ENCODE results near the gene TP73. TPM values are rescaled to one million over a fixed set of nuclear protein-coding genes. Genes with fewer than 3 reads are reported as not detected.

TP73 gene
- total and polyA plus RNA-seq, 7 donors = under 0.01 to 0.13 (median 0.01) TPM; not detected in 4

- TF ChIP-seq, protein P1, sequence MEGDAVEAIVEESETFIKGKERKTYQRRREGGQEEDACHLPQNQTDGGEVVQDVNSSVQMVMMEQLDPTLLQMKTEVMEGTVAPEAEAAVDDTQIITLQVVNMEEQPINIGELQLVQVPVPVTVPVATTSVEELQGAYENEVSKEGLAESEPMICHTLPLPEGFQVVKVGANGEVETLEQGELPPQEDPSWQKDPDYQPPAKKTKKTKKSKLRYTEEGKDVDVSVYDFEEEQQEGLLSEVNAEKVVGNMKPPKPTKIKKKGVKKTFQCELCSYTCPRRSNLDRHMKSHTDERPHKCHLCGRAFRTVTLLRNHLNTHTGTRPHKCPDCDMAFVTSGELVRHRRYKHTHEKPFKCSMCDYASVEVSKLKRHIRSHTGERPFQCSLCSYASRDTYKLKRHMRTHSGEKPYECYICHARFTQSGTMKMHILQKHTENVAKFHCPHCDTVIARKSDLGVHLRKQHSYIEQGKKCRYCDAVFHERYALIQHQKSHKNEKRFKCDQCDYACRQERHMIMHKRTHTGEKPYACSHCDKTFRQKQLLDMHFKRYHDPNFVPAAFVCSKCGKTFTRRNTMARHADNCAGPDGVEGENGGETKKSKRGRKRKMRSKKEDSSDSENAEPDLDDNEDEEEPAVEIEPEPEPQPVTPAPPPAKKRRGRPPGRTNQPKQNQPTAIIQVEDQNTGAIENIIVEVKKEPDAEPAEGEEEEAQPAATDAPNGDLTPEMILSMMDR (IDR thresholded peaks at IDR 0.05) = no peak
- ATAC-seq (no peak), DNase-seq (no peak)
- Histone ChIP-seq H3K4me3 (no peak overlapping the region), H3K4me1 (peaks cover 7% of the 10 kb centered on the region), H3K27ac (no peak overlapping the region), H3K9me3 (no peaks in the 10 kb centered on the region), H3K36me3 (ENCODE audit: insufficient read depth in 1 of 2, low read depth in 1 of 2) (no peaks in the 10 kb centered on the region), H3K27me3 (ENCODE audit: insufficient read depth in 3 of 3, low read length in 2 of 3) (peaks cover 0 to 52% (median 9%) of the 10 kb centered on the region in 3 donors)
- intact Hi-C loops (cut with DNase I) = no loop called here
- WGBS, 3 donors = 74 to 83% (median 81%) methylated on average over 21 to 22 of the region's 22 CpGs
Observed at GRCh38 chr1:3609016-3609768, 43.1 kb upstream of the TP73 start.

DNA sequence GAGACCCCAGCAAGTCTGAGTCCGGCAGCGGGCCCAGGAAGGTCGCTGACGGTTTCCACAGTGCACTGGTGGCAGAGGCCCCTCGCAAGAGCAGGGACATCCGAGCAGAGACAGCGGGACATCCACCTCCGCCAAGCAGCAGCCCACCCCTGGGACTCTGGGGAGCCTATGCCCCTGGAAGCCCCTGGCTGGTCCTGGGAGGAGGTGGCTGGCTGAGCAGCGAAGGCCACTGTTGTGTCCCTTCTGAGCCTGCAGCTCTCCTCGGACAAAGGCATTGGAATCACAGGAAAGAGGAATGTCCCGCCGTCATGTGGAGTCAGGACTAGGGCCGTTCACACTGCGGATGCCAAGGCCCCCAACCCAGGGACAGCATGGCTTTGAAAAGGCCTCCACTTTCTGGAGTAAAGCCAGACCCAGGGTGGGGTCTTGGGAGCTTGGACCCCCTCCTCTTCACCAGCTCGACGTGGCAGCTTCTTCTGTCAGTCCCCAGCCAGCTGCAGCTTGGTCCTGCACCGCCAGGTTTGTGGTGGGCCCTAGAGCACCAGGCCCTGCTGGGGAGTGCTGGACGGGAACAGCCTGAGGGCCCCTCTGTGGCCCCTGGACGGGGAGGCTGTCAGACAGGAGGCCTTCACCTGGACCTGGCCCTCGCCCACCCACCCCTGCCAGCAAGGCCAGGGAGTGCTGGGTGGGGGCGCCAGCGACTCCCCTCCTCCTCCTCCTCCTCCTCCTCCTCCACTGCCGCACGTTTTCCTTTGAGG is 42.4 kb upstream of the TP73 start:
- Histone ChIP-seq H3K27ac (no peak overlapping the region), H3K4me1 (peaks cover 7% of the 10 kb centered on the region), H3K36me3 (ENCODE audit: insufficient read depth in 1 of 2, low read depth in 1 of 2) (no peaks in the 10 kb centered on the region), H3K9me3 (no peaks in the 10 kb centered on the region), H3K27me3 (ENCODE audit: insufficient read depth in 3 of 3, low read length in 2 of 3) (peaks cover 0 to 52% (median 9%) of the 10 kb centered on the region in 3 donors), H3K4me3 (no peak overlapping the region)
- ATAC-seq (no peak), DNase-seq (no peak)
- TF ChIP-seq, protein P1 (IDR thresholded peaks at IDR 0.05) = no peak
- intact Hi-C loops (cut with DNase I) = no loop called here
- 62 to 87% (median 73%) methylated on average over 18 to 24 of the region's 24 CpGs for WGBS, 3 donors

GRCh38 chr1:3610527-3611169 is 41.7 kb upstream of the TP73 start:
- H3K36me3 ChIP-seq (ENCODE audit: insufficient read depth in 1 of 2, low read depth in 1 of 2) = no peaks in the 10 kb centered on the region
- no peak overlapping the region for H3K27ac ChIP-seq
- H3K4me1 ChIP-seq = peaks cover 7% of the 10 kb centered on the region
- TF ChIP-seq, protein P1 (IDR thresholded peaks at IDR 0.05) = no peak
- ATAC-seq (peak in 1 of 4 donors; percentile 6), DNase-seq (no peak)
- peak overlapping the region; percentile 63 for H3K4me3 ChIP-seq
- H3K27me3 ChIP-seq (ENCODE audit: insufficient read depth in 3 of 3, low read length in 2 of 3) = peaks cover 0 to 52% (median 9%) of the 10 kb centered on the region in 3 donors
- H3K9me3 ChIP-seq = no peaks in the 10 kb centered on the region
- intact Hi-C loops (cut with DNase I) = no loop called here
- 3 to 8% (median 7%) methylated on average over 19 to 27 of the region's 27 CpGs for WGBS, 3 donors

GRCh38 chr1:3611170-3612019 is 40.9 kb upstream of the TP73 start, which contains the start of gene MEGF6:
MEGF6 (minus strand) TSS chr1:3611508; CDS start chr1:3611268, 240 bp downstream.
- Histone ChIP-seq H3K36me3 (ENCODE audit: insufficient read depth in 1 of 2, low read depth in 1 of 2) (no peaks in the 10 kb centered on the region), H3K4me1 (peaks cover 7% of the 10 kb centered on the region), H3K4me3 (peak within 1 kb of the TSS; percentile 63), H3K27me3 (ENCODE audit: insufficient read depth in 3 of 3, low read length in 2 of 3) (peaks cover 0 to 52% (median 9%) of the 10 kb centered on the region in 3 donors), H3K9me3 (no peaks in the 10 kb centered on the region), H3K27ac (no peak within 1 kb of the TSS)
- intact Hi-C loops (cut with DNase I) = no loop called here
- TF ChIP-seq, protein P1 (IDR thresholded peaks at IDR 0.05) = no peak
- ATAC-seq = peak; percentile 61 to 88 (median 73)
- DNase-seq = peak; percentile 69 to 76
- WGBS, 3 donors = 2% methylated on average over 32 to 86 of the region's 87 CpGs

Data from psoas muscle (tissue), 8 donors.